ENCODE data around the gene PSENEN.

The PSENEN gene

GRCh38 chr19:35734273-35734672 is 11.2 kb upstream of the PSENEN start:
- no peak for DNase-seq

GRCh38 chr19:35734889-35735288 is 10.6 kb upstream of the PSENEN start:
- no peak for DNase-seq

DNA sequence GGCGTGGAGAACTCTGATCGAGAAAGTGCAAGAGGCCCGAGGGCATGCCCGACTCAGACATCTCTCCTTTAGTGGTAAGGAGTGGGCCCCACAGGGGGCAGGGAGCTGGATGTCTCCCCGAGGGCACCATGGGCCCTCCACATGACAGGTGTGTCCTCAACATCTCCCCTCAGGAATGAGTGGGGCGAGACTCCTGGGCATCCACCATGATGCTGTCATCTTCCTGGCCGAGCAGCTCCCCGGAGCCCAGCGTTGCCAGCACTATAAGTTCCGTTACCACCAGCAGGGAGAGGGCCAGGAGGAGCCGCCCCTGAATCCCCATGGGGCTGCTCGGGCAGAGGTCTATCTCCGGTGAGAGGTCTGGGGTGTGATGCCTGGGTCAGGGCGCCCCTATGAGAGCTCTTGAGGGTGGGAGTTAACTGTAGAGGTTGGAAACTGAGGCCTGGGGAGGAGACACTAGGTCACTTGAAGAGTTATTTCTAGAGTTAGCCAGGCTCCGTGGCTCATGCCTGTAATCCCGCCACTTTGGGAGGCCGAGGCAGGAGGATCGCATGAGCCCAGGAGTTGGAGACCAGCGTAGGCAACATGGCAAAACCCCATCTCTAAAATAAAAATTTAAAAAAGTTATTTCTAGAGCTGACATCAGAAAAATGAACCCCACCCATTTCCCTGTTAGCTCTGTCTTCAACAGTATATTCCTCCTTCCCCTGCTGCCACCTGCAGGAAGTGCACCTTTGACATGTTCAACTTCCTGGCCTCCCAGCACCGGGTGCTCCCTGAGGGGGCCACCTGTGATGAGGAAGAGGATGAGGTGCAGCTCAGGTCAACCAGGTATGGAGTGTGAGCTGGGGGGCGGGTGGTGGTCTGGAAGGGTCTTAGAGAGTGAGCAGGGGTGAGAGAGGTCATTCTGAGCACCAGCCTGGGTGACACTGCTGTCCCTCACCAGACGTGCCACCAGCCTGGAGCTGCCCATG is 8.3 kb upstream of the PSENEN start:
- DNase-seq: no peak

GRCh38 chr19:35738021-35738886 is 7.2 kb upstream of the PSENEN start:
- no peak for DNase-seq

DNA sequence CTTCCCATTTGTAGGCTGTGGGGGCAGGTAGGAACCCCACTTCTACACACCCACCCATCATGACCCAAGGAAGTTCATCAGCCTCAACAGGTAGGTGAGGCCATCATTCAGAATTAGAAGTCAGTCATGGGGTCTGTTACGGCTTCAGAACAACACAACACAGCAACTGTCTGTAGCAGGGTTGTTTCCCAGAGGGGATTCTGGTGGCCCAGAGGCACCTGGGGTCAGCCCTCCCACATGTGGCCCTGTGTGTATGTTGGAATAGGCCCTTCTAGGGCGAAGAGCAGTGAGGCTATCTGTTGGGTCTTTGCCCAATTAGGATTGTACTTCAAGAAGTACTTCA is 6.6 kb upstream of the PSENEN start:
- DNase-seq: no peak

DNA sequence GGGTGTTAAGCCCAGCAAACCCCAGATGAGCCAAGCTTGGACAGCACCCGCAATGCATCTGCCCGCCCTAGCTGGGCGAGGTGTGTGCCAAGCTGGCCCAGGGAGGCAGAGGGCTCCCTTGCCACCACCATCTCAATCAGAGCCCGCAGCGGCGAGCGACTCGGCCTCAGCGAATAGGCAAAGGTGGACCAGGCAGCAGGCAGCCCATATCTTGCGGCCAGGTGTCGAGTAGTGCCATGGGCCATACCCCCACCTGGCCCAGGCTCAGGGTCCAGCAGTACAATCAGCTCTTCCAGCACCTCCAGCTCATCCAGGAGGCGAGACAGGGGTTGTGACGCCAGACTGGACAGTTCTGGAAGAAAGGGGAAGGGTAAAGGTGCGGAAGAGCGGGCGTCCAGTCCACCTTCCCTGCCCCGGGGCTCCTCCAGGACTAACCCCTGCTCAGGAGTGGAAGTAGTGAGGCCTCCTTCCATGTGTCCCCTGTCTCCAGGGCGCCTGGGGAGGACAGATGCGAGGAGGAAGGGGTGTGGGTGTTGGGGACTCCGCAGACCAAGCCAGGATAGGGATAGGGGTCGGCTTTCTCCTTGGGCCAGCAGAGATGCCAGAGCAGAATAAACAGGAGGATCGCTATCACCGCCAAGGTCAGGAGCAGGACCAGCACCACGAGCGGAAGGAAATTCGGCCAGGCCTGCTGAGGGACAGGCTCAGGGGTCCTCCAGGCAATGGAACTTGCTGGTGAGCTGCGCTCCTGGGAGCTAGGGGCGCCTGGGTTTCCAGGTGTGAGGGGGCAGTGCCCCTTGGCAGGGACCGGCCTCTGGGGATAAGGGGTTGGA is 6.0 kb upstream of the PSENEN start:
- no peak for DNase-seq

DNA sequence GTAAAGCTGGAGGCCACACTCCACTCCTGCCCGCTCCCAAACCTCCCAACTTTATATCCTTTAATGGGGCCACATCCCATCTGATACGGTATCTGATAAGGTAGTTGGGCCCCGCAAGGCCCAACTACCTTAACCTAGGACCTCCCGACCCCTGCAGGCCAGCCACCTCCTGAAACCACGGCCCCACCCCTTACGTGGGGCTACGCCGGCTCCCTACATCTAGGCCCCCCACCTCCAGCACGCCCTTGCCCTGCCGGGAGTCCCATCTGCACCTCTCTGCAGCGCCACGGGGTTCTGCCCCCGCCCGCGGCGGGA is 5.4 kb upstream of the PSENEN start:
- DNase-seq: no peak

GRCh38 chr19:35740423-35741202 is 4.8 kb upstream of the PSENEN start:
- DNase-seq: peak; percentile 93 to 94

DNA sequence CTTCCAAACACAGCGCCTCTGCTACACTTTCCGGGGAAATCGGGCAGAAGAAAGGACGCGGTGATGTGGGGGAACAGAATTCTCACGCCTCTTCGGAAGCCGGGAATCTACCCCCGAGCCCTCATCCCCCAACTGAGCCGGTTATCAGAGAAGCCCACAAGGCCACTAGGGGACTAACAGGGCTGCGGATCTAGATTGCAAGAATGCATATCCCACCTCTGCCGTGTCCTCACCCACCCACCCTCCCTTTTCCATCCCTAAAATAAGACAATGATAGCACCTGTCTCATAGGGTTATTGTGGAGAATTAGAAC is 4.3 kb upstream of the PSENEN start:
- no peak for DNase-seq

DNA sequence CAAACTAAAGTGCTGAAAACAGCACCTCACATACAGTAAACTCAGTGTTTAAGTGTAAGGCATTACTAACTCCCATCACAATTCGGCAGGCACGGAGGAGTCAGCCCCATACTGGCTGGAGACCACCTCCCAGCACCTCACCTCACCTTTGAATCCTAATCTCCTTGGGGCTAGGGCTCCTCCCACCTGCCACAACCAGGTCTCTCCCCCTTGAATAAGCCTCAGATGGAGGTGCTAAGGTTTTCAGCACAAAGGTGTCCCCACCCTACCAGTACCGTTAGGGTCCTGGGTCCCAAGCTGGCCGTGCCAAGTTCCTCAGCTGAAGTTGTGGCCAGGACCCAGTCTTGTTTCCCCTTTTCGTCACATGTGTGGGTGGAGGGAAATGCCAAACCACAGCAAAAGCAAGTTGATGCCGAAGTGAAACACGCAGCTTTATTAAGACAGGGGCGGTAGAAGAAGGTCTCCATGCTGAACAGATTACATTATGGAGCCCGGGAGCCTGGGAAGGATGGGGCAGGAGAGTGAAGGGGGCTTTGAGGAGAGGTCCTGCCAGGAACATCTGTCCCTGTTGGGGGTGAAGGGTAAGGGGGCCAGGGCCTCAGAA is 3.2 kb upstream of the PSENEN start, which contains the start of gene IGFLR1:
Gene IGFLR1, minus strand, starts transcription at position 332 of the 604 bp plus-strand sequence. CDS start 1,272 bp downstream, outside the sequence.
- DNase-seq: peak; percentile 67 to 76

DNA sequence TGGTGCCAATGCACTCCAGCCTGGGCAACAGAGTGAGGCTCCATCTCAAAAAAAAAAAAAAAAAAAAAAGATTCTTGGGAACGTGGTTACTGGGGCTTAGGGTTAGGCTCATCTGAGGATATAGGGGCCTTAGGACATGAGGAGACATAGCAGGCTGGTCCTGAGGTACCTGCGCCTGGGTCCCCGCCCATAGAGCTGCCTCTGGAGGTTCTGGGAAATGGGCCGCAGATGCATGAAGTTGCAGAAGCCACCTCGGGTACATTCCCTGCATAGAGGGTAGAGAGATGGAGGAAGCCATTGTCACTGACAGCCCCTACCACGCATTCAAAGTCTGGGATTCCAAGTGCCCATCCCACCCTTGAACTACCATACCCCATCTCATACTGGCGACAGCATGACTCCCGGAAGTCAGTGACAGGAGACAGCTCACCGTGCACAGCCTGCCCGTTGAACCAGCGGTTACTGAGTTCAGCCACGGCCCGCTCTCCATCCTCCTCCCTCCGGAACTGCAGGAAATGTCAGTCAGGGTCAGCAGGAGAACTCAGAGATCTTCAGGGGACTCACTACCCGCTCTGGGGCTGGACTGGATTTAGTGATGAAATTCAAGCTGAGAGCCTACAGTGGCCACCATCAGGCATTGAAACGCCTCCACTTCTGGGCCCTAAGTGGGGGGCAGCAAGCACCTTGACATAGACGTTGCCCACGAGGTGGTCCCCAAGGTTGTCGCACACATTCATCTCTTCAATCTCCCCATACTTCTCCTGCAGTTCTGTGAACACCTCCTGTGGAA is 1.6 kb upstream of the PSENEN start:
- DNase-seq: no peak

DNA sequence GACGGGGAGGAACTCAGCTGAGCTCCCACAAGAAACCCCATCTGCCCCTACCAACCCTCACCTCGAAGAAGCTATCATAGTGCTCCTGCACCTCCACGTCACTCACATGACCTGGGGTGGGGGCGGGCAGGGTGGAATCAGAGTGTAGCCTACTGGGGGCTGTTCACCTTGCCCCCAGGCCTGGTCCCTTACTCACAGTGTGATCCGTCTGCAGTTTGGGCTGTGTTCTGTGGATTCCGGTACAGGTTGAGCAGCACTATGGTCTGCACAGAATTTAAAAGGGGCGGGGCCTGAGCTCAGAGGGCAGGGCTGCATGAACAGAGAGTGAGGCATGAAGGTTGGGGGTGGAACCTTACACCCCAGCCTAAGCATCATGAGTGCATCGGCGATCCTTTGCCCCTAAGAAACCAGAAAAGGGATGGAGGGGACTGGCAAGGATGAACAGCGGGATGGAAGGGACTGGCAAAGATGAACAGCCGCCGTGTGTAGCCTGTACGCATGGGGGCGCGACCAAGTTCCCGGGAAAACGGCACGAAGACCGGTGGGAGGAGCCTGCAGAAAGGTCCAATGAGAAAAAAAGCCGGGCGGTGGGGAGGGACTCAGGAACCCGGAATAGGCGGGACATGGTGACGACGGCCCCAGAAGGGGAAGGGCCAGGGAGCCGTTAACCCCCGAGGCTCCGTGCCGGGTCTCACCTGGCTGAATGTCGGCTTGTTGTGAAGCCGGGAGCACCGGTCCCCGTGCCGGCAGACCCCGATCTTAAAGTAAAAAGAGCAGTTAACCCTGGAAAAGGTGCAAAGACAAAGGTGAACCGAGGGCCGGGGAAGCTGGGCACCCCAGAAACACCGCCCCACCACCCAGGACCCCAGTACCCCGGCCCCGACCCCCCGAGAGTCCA is 772 bp upstream of the PSENEN start:
- peak; percentile 95 for DNase-seq

GRCh38 chr19:35746087-35746462 is 624 bp downstream of the PSENEN start:
- no peak for DNase-seq

DNA sequence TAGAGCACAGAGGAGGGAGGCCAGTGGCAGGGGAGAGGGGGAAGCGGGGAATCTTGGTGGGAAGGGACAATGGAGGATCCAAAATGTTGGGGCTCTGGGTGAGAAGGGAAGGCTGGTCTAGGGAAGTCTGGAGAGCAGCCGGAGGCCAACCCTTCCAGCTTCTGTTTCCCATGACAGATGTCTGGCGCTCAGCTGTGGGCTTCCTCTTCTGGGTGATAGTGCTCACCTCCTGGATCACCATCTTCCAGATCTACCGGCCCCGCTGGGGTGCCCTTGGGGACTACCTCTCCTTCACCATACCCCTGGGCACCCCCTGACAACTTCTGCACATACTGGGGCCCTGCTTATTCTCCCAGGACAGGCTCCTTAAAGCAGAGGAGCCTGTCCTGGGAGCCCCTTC is 1.1 kb downstream of the PSENEN start:
- no peak for DNase-seq

- DNase-seq: peak; percentile 98
Observed at GRCh38 chr19:35748106-35749020, 2.9 kb downstream of the PSENEN start, which contains the start of gene LIN37. LIN37 (plus strand) TSS chr19:35748576; CDS start chr19:35748725, 149 bp downstream.

GRCh38 chr19:35750167-35750566 is 4.7 kb downstream of the PSENEN start:
- no peak for DNase-seq

DNA sequence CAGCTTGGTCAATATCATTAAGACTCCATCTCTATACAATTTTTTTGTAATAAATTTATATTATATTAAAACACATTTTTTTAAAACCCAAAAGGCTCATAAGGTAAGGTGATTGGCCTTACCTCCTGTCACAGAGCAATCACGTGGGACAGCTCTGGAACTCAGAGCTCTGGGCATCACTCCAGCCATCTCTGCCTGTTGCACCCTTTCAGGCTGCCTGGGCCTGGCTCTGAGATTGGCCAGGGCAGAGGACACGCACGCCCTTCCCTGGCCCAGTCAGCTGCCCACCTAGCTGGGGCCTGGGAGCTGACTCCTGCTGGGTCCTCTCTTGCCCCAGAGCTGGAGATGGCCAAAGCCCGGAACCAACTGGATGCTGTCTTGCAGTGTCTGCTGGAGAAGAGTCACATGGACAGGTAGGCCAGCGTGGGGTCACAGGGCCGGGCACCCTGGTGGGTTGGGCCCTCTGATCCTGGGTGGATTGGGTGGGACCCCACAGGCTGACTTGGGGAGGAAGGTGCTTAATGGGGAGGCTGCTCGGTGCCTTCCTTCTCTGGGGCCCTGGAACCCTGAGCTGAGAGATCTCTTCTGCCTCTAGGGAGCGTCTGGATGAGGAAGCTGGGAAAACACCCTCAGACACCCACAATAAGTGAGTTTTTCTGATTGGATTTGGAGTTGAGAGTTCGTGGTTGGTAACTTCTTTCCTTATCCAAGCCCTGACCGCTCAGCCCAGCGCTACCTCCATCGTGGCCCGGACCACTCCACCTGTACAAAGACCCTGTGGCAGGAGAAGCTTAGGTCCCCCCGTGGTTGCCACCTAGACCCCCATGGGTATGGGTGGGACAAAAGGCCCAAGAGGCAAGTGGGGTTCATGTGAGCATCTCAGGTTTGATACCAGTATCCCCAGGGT is 6.6 kb downstream of the PSENEN start:
- DNase-seq: no peak

Measured in activated CD4-positive, alpha-beta T cell treated with anti-CD3 and anti-CD28 coated beads for 4 hours (primary cell).